HG03025 (cell line): ENCODE results near the gene TSBP1.
"Not testable (repeated sequence)": the region's sequence is repeated elsewhere in the genome, so short reads cannot be mapped to it uniquely, and the experiment has no call there.

Experiments used
- ATAC-seq: cut with Tn5 transposase; IDR thresholded peaks from one replicate; pipeline ENCODE4 v1.9.1; 2021; ENCODE audit warnings: mild to moderate bottlenecking, moderate library complexity; ENCODE audit not compliant: unreplicated experiment, low FRiP score

Gene TSBP1

DNA sequence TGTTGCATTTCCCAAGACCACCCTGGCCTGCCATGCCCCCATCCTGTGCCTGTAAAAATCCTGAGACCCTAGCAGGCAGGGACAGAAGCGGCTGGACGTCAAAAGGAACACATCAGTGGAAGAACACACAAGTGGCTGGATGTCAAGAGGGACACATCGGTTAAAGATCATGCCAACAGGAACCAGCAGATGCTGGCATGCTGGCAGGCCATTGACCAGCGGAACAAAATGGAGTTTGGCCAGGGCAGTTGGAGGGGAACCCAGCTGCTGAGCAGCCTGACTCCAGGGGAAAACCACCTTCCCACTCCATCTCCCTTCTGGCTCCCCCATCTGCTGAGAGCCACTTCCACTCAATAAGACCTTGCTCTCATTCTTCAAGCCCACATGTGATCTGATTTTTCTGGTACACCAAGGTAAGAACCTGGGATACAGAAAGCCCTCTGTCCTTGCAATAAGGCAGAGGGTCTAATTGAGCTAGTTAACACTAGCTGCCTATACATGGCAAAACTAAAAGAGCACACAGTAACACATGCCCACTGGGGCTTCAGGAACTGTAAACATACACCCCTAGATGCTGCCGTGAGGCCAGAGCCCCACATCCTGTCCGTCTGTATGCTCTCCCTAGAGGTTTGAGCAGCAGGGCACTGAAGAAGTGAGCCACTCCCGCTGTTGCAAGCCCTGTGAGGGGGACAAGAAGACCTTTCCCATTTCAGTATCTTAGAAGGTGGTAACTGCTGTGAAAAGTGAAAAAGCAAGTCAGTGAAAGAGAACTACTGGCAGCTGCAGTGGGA, 4.2 kb upstream of the TSBP1 start:
- no peak for ATAC-seq

DNA sequence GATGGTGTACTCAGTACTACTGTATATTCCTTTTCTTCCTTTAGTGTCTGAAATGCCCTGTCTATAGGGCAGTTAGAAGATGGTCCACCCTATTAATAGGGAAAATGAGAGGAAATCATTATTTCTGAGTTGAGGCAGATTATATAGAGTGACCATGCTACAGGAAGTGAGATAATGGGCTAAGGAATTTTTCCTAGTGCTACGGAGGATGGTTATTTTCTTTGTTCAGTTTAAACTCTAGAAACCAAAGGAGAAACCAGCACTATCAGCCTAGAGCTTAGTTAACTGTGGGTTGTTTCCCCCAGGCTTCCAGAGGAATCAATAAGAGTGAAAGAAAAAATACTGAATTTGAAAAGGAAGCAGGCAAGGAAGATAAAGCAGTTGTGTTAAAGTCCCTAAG, 474 bp downstream of the TSBP1 start:
- ATAC-seq: no peak

DNA sequence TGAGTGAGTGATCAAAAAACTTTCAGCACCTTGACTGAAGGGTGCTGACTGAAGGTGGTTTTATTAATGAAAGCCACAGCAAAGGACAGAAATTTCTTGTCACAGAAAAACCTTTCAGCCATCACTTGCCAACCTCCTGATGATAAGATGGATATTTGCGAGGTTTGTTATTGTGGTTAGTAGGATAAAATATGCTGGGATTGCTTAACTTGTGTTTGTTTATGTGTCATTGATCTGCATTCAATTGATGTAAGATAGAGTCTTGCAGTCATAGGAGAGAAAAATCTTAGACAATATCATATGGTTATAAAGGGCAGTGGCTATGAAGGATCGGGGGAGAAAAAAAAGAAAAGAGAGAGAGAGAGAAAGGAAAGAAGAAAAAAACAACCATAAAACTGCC, 1.2 kb downstream of the TSBP1 start:
- no peak for ATAC-seq

DNA sequence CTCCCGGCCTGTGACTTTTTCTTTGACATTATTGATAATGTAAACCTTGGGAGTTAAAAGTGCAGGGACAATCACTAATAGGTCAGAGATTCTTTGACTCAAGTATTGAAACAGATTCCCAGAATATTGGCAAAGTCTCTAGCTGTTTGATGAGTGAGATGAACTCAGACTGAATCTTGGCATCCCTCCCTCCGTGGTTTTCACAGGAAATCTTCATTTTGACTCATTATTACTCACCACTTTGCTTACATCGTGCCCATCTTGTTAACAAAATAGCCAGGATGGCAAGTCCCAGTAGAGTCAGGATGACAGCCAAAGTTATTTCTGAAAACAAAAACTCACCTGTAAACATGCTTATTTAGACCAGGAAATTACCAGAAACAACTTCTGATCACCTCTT, 2.0 kb downstream of the TSBP1 start:
- ATAC-seq: no peak

DNA sequence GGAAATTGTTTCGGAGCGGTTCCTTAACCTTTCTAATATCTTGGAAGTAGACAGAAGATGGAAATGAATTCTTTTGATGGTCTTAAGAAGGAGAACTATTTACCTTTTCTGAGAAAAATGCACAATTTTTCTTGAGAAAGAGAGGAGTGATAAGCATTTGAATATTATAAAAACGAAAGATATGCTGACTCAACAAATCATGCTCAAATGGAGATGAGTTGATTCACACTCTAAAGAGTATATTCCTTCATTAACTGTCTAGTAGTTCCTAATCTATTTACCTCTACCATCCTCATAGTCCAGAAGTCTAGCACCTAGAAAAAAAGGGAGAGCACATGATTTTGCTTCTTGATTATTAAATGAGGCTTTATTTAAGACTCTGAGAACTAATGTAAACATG, 4.1 kb downstream of the TSBP1 start:
- no peak for ATAC-seq

DNA sequence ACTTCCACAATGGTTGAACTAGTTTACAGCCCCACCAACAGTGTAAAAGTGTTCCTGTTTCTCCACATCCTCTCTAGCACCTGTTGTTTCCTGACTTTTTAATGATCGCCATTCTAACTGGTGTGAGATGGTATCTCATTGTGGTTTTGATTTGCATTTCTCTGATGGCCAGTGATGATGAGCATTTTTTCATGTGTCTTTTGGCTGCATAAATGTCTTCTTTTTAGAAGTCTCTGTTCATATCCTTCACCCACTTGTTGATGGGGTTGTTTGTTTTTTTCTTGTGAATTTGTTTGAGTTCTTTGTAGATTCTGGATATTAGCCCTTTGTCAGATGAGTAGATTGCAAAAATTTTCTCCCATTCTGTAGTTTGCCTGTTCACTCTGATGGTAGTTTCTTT, 12.5 kb downstream of the TSBP1 start:
- ATAC-seq: not testable (repeated sequence)

DNA sequence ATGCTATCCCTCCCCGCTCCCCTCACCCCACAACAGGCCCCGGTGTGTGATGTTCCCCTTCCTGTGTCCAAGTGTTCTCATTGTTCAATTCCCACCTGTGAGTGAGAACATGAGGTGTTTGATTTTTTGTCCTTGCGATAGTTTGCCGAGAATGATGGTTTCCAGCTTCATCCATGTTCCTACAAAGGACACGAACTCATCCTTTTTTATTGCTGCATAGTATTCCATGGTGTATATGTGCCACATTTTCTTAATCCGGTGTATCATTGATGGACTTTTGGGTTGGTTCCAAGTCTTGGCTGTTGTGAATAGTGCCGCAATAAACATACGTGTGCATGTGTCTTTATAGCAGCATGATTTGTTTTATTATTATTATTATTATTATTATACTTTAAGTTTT, 13.2 kb downstream of the TSBP1 start:
- ATAC-seq: not testable (repeated sequence)

DNA sequence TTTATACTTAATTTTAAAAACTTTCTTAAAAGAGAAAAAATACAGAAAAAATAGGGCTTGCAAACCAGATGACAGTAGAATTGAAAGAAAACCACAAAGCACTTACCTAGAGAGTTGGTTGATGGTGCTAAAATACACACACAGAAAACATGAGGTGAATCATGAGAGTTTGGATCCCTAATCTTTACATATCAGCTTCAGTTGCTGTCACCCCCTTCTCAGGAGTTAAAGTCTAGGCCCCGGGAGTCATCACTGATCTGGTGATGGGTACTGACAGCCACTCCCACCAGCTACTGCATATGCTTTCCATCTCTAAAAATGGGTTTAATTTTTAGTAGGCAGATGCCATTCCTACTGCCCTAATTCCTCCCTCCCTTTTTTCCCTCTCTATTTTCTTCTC, 16.7 kb downstream of the TSBP1 start:
- no peak for ATAC-seq

DNA sequence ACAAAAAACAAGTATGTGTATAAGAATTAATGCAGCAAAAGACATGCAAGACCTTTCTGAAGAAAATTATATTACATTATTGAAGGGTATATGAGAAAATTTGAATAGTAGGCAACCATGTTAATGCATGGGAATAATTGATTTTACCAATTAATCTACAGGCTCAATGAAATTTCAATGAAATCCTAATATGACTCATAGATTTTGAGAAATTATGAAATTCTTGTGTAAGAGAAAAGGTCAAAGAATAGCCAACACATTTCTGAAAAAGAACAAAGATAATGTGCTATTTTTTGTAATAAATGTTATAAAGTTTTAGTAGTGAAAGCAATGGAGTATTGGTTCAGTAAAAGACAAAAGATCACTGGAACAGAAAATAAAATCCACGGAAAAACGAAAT, 18.4 kb downstream of the TSBP1 start:
- no peak for ATAC-seq

DNA sequence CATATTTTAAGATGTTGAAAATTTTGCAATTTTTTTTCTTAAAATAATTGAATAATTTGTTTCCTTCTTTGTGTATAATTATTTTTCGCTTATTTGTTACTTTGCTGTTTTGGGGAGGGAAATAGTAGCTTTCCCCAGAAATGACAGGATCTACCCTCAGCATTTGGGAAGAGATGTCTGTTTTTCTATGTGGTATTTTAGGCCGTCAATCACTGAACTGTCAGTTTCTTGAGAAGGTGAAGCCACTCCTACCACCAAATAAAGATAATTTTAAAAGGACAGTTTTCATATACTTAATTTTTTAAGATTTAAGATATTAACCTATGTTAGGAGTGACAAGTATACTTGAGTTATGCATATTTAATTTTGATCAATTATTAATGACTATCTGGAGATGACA, 31.5 kb downstream of the TSBP1 start:
- no peak for ATAC-seq

DNA sequence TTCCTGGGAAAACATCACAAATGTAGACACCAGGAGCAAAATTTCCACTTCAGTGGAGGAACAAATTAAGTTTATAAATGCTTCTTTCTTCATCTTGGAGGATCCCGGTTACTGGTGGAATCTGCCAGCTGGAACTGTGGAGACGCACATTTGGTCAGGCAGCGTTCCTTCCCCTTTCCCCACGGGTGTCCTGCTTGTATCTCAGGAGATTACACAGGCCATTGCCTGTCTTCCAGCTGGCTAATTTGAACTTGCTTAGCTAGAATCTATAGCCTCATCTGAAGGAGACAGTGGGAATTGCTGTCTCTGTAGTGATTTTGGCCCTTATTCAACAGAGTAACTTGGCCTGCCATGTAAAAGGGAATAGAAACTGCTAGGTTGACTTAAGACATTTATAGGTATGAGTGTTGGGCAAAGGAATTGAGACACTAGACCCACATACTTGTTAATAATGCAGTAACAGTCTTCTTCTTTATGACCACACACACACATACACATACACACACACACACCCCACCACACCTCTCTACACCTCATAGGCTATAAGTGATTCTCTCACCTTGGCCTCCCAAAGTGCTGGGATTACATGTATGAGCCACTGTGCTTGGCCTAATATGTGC, 34.4 kb downstream of the TSBP1 start:
- ATAC-seq: no peak

DNA sequence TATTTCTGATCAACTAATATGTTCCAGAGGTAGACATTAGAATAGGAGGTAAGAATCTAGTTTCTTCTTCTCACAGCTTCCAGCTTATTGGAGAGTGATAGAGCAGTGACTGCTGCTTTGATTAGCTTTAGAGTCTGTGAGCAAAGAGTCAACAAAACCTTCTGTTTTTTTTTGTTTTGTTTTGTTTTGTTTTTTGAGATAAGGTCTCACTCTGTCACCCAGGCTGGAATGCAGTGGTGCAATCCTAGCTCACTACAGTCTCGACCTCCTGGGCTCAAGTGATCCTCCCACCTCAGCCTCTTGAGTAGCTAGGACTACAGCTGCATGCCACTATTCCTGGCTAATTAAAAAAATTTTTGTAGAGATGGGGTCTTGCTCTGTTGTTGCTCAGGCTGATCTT, 39.3 kb downstream of the TSBP1 start:
- ATAC-seq: no peak

DNA sequence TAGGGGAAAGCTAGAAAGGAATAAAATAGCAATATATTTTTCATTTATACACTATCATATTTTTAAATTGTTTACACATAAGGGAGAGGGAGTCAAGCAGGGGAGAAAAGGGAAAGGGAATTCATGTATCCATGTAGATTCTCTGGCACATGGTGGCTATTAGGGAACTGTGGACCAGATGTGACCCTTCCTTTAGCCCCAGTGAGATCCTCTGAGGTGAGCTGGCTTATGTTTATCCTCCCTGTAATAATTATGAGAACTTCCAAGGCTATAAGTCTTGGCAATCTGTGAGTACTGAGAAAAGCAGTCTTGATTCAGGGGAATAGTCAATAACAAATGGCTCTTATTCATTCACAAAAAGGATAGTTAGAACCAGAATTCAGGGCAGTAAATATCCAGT, 42.6 kb downstream of the TSBP1 start:
- ATAC-seq: no peak

DNA sequence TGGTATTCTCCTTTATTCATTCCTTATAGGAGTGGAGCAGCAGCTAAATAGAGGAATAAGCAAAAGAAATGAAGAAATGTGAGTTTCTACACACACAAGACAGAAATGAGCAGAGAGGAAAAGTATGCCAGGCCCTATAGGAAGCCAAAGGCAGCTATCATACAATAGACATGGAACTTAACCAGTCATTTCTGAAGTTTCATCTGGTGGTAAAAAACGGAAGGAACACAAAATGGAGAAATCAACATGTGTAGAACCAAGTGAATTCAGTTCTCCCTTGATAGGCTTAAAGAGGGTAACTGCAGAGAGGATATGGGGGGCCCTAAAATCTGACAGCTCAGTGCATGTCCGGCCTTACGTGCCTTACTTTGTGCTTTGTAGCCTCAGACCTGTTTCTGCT, 44.6 kb downstream of the TSBP1 start:
- ATAC-seq: no peak

DNA sequence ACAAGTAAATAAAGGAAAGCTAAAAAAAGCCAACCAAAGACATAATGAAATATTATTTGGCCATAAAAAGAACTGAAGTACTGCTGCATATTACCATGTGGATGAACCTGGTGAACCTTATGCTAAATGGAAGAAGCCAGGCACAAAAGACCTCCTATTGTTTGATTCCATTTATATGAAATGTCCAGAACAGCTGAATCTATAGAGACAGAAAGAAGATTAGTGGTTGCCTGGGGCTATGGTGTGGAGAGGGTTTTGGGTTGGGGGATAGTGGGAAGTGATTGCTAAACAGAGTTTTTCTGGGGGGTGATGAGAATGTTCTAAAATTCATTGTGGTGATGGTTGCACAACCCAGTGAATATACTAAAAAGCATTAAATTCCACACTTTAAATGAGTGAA, 53.2 kb downstream of the TSBP1 start:
- no peak for ATAC-seq

DNA sequence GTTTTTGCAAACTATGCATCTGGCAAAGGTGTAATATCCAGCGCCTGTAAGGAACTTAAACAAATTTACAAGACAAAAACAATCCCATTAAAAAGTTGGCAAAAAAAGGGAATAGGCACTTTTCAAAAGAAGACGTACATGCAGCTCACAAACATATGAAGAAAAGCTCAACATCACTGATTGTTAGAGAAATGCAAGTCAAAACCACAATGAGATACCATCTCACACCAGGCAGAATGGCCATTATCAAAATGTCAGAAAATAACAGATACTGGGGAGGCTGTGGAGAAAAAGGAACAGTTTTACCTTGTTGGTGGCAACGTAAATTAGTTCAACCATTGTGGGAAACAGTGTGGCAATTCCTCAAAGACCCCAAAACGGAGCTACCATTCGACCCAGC, 54.2 kb downstream of the TSBP1 start:
- no peak for ATAC-seq

DNA sequence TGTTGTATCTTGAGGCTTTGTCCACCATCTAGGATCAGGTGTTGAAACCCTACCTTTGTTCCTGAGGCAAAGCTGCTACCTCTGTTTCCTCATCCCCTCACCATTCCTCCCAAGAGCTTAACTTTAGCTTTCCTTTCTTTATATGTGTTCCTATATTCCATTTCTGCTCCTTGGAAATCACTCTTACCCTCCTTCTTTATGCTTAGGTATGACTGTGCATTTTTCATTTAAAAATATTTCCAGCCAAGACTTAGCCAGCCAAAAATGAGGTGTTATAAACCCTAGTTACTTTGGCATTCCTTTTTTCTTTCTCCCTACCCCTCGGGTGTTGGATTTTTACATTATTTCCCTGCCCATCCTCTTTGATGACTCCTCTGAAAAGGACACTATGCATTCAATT, 57.7 kb downstream of the TSBP1 start:
- no peak for ATAC-seq

DNA sequence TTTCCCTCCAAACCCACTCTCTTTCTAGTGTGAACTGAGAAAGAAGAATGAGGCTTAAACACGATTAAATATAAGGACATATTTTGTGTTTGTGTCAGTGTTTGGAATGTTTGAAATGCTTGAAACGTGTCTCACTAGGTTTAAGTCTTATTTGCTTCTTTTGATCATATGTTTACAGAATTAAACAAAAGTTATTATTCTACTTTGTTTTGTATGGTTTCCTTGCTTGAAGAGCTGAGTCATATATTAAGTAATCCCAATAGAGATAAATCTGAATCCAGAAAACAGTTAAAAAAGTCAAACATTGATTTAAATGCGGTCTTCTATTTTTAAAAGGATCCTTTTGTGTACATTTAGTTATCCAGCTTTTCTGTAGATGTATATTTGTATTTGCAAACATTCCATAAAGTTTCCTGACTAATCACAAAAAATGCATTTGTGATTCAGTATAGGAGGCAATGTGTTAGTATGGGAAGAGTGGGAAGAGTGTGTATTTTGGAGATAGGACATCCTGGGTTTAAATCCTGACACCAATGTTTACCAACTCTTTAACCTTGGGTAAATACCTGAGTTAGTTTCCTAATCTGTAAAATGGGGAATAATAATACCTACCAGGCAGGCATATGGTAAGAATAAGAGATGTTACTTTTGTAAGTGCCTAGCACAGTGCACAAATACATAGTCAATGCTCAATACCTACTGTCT, 72.9 kb downstream of the TSBP1 start:
- no peak for ATAC-seq

DNA sequence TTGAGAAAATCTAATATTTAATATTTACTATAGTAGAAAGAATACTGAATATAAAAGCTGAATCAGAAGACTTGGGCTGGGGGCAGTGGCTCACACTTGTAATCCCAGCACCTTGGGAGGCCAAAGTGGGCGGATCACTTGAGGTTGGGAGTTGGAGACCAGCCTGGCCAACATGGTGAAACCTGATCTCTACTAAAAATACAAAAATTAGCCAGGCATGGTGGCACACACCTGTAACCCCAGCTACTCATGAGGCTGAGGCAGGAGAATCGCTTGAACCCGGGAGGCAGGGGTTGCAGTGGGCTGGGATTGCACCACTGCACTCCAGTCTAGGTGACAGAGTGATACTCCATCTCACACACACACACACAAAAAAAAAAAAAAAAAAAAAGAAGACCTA, 76.7 kb downstream of the TSBP1 start:
- ATAC-seq: not testable (repeated sequence)

DNA sequence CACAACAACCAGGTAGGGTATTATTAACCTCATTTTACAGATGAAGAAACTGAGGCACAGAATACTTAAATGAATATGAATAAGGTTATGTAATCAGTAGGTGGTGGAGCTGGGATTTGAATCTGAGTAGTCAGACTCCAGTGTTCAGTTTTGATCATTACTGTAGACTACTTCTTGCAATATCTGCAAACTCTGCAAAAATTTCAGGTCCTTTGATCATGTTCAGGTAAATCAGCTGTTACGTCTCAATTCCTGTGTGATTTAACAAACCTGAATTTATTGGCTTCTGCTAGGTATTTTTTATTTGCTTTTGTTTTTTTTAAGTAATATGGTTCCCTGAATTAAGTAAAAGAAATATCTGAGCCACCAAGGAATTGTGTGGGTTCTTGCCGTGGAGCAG, 77.1 kb downstream of the TSBP1 start:
- ATAC-seq: no peak

DNA sequence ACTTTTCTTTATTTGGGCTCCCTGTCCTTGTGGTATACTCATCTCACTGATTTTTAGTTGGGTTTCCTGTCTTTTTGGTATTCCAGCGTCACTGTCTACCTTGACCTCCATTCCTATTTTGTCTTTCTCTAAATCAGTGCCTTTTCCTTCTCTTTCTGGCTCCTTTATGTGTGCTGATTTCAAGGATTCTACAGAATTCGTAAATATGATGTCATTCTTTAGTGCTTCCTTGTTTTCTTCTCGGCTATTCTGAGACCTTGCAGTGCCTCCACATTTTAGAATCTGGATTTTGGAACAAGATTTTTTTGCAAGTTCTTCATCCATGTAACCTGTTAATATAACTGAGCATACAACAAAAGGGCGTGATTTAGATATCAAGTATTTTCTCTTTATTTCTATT, 78.0 kb downstream of the TSBP1 start:
- ATAC-seq: no peak

DNA sequence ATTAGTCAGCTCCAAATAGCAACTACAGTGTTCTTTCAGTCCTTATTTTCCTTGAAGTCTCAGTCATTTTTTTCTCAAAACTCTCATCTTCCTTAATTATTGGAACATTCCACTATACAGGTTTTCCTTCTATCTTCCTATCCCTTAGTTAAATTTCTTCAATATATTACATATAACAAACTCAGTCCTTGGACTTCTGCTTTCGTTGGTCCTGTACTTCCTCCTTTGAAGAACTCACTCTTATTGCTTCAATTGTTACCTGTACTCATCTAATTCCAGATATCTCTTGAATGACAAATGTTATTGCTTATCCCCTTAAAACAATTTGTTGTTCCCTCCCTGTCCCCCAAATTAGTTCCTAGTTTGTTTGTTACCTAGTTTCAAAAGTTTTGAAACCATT, 80.2 kb downstream of the TSBP1 start:
- ATAC-seq: no peak
